Body of pancreas (tissue), 4 donors: ENCODE measurements around the gene IMPDH1.

Experiments used
- CTCF ChIP-seq, 7 experiments: fragments of 450-650 bp in 4 of 7; fragments of 200-600 bp in 3 of 7; sonication (generic) in 3 of 7; IDR thresholded peaks; one replicate each; pipeline ENCODE4 v1.5.1; 2016 to 2019; ENCODE audit warnings: antibody characterized with exemption in 7 of 7
- POLR2A ChIP-seq, 3 donors: fragments of 450-650 bp; IDR thresholded peaks; one replicate each; pipeline ENCODE4 v1.6.1; 2016; ENCODE audit warnings: antibody characterized with exemption in 3 of 3, mild to moderate bottlenecking in 2 of 3

- TF ChIP-seq CTCF (IDR thresholded peaks at IDR 0.05) (no peak), POLR2A (IDR thresholded peaks at IDR 0.05) (no peak)
Observed at GRCh38 chr7:128379900-128380479, 29.8 kb downstream of the IMPDH1 start.
